A549 treated with AZD9567 at 1 μM for 4 hours (cell line): ENCODE measurements around the gene RAB2B. TPM values are rescaled to one million over a fixed set of nuclear protein-coding genes. Genes with fewer than 3 reads are reported as not detected.

Source experiments
- total RNA-seq: library from RNA; stranded (reverse); fragments of 200-300 nt; extraction: Qiagen RNA extraction; gene quantifications from 5 replicates; pipeline ENCODE4 v1.2.3, GENCODE V29; 2022; ENCODE audit not compliant: insufficient read depth

Gene RAB2B
- 11.6 to 39.2 TPM (median 13.5 TPM) in 5 replicates for total RNA-seq

DNA sequence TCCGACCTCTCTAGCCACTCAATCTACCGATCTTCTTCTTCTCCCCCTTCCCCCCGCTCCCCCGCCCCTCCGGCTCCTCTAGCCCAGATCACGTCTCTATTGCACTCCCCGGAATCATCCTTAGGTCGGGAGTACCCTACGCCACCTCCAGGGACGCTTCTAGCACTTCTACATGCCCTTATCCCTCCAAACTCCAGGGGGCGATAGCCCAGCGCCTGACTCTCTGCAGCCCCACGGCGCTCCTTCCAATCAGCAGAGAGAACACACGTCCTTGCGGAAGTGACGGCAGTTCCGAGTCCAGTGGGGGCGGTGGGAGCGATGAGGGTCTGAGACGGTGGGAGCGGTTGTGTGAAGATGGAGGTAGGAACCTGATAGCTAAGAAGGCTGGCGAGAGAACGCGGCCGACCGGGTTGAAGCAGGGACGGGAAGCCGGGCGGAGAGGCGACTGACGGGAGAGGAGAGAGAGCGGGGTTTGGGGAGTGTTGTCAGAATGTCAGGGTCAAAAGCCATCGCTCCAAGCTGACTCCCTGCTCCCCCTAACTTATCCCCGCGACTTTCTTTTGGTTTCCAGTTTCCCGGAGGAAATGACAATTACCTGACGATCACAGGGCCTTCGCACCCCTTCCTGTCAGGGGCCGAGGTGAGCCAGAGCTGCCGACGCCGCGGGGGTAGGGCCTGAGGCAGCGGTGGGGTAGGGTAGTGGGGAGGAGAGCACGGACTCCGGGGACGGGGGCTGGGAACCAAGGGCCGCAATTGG, at the start of gene RAB2B, which contains the start of gene TOX4:
RAB2B (minus strand) TSS at position 35 of the 757 bp plus-strand sequence. CDS start 87 bp downstream, outside the sequence.
TOX4 (plus strand) TSS at position 271 of the 757 bp plus-strand sequence; CDS start at position 355, 84 bp downstream.

DNA sequence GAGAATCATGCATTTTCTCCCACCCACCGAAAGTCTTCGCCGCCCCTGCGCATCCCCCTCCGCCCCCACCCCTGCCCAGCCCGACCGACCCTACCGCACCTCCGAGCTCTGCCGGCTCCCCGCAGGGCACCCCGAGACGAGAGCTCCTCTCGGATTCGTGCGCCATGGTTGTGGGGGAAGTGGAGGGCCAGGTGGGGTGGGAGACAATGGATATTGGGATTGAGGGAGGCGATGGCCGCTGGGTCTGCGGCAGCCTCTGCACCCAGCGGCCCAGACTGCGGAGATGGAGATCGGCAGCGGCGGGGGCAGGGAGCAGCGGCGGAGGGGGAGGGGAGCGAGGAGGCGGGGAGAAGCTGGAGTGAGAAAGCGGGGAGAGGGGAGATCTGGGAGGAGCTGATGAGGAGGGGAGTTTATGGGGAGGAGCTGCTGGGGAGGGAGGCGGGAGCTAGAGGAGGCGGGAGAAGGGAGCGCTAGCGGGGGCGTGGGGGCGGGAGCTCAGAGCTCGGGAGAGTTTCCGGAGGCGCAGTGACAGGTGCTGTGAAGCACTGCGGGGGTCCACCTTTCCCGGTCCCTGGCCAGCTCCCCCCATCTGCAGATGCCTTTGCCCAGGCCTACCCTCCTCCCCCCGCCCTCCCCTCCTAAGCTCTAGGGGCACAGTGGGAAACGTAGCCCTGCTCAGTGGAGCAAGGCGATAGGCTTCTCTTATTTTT, 49.4 kb upstream of the RAB2B start, which contains the start of gene SALL2:
SALL2 (minus strand) TSS at position 385 of the 710 bp plus-strand sequence; CDS start at position 166, 219 bp downstream.

DNA sequence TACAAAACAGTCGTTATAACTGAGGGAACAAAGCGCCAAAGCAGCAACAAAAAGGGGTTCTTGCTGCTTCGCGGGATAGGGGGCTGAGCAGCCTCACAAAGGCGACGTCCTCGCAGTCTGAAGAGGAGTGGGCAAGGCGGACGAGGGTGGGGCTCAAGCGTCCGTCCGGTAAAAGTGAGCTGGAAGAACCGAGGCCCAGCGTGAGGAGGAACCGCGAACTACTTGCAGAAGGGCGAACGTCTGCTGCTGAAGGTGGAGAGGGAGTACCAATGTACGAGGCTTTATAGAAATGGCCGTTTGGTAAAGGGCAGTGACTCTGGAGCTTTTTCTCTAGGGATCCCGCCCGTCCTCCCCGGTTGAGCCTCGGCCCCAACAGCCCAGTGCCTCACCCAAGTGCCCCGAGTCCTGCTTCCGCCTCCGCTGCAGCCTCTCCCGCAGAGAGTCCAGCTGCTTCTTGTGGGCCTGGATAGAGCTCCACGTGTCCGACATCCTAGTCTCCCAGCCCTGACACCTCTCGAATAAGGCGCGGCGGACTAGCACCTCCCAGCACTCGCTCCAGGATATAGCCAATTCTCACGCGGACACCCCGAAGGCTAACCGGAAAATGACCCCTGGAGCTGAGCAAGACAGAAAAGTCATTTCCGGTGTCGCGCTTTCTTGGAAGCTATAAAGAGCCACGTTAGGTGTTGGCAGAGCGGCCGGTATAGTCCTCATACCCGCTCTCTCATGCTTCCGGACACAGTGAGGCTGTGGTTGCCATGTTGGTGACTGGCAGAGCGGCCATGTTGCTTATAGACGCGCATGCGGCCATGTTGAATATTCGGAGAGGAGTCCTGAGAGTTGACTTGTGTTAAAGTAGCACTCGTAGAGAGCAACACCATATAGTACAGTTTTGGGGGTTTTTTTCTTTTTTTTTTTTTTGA, 34.2 kb upstream of the RAB2B start, which contains the start of gene METTL3:
METTL3 (minus strand) TSS at position 606 of the 923 bp plus-strand sequence; CDS start at position 489, 117 bp downstream.

DNA sequence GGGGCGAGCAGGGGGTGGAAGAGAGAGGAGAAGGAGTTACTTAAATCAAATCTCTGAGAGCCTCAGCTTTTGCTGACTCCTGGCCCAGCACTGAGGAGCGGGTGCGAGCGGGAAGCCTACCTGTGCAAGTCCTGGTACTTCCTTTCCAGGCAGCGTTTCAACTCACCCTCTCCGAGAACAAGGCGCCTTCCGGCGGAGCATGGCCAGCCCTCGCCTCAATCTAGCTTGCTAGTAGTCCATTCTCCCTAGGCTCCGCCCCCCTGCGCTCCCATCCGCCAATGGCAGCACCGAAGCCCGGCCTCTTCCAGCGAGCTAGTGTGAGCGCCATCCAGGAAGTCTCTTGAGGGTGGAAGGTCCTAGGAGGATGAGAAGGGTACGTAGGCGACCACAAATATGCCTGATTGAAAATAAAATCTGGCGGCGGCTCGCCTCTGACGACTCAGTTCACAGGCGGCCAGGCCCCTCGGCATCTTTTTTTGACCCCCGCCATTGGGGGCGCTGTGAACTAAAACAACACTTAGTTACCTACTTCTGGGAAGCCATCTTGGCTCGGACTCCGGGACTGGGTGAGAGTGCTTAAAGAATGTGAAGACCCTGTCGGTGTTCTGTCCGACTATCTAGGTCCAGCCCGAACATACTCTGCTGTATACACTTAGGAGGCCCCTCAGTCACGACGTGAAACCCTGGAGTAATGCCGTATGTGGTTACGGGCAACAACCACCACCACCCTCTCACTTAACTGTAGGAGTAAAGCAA, 20.7 kb downstream of the RAB2B start, which contains the start of gene CHD8:
CHD8 (minus strand) TSS at position 212 of the 756 bp plus-strand sequence. CDS start 24,480 bp downstream, outside the sequence.

Other genes starting within 250 kb of the RAB2B start
- 717 to 807 TPM (median 775 TPM) in 5 replicates for gene HNRNPC, start 207.5 kb downstream of the RAB2B start, total RNA-seq
- 0.11 to 0.32 TPM (median 0.19 TPM) in 4 of 5 replicates, not detected in the other for gene RPGRIP1, start 196.9 kb downstream of the RAB2B start, total RNA-seq
- gene SUPT16H, start 92.9 kb downstream of the RAB2B start, total RNA-seq = 93.6 to 116 TPM (median 98.4 TPM) in 5 replicates
- 36.5 to 48.2 TPM (median 37.8 TPM) in 5 replicates for gene CHD8, start 20.8 kb downstream of the RAB2B start, total RNA-seq
- gene TOX4, start 236 bp upstream of the RAB2B start, total RNA-seq = 66.0 to 81.5 TPM (median 67.5 TPM) in 5 replicates
- gene METTL3, start 34.4 kb upstream of the RAB2B start, total RNA-seq = 42.2 to 52.0 TPM (median 49.6 TPM) in 5 replicates
- gene SALL2, start 49.4 kb upstream of the RAB2B start, total RNA-seq = 0.49 to 1.4 TPM (median 0.66 TPM) in 5 replicates
- gene OR10G3, start 103.1 kb upstream of the RAB2B start, total RNA-seq = not detected in 5 replicates
- not detected in 5 replicates for gene OR10G2, start 158.0 kb upstream of the RAB2B start, total RNA-seq
- not detected in 5 replicates for gene OR4E2, start 176.9 kb upstream of the RAB2B start, total RNA-seq
- not detected in 5 replicates for gene OR4E1, start 196.9 kb upstream of the RAB2B start, total RNA-seq